ENCODE measurements around the gene GOLGA8T. TPM values are rescaled to one million over a fixed set of nuclear protein-coding genes. Genes with fewer than 3 reads are reported as not detected.

GOLGA8T gene
- total RNA-seq, 1 donor from 2014 or later: 0.99 TPM

Other genes starting within 250 kb of the GOLGA8T start
- not detected in 2 replicates for gene GOLGA8J, start 52.1 kb upstream of the GOLGA8T start, total RNA-seq (ENCODE audit: low replicate concordance)

Measured in type B pancreatic cell (in vitro differentiated cells).